ENCODE data around the gene ATG4B. TPM values are rescaled to one million over a fixed set of nuclear protein-coding genes. Genes with fewer than 3 reads are reported as not detected.
A peak's percentile ranks its signal among the peaks of the same experiment; 100 is the strongest.

Gene ATG4B
- total RNA-seq, 1 donor from 2014 or later: 83.2 TPM

- Mint-ChIP-seq H3K27me3 (ENCODE audit: low read depth, unreplicated experiment) (no peaks in the 10 kb centered on the region), H3K27ac (ENCODE audit: unreplicated experiment) (peak overlapping the region; percentile 89), H3K4me1 (ENCODE audit: low read depth, unreplicated experiment) (peaks cover 36% of the 10 kb centered on the region), H3K4me3 (ENCODE audit: unreplicated experiment) (peak overlapping the region; percentile 97), H3K9me3 (ENCODE audit: unreplicated experiment) (no peaks in the 10 kb centered on the region), H3K36me3 (ENCODE audit: low read depth, unreplicated experiment) (peaks cover 19% of the 10 kb centered on the region)
- no peak overlapping the region for H3K4me3 ChIP-seq (ENCODE audit: insufficient read depth, low read depth, low read length)
- no peak for DNase-seq (ENCODE audit: low read depth)
- H3K9me3 ChIP-seq (ENCODE audit: insufficient read depth, low read depth, low read length): no peaks in the 10 kb centered on the region
- no peaks in the 10 kb centered on the region for H3K36me3 ChIP-seq (ENCODE audit: insufficient read depth, low read length)
- peaks cover 8% of the 10 kb centered on the region for H3K4me1 ChIP-seq (ENCODE audit: insufficient read depth, low read length)
- FAIRE-seq: no peak
- no peak overlapping the region for H3K27ac ChIP-seq (ENCODE audit: low read depth, low read length)
- TF ChIP-seq EZH2 (IDR thresholded peaks at IDR 0.05; ENCODE audit: insufficient read depth, low read length): no peak
- TF ChIP-seq CTCF (IDR thresholded peaks at IDR 0.05; ENCODE audit: insufficient read depth, low read depth, low read length): no peak
- peaks cover 90% of the 10 kb centered on the region for H3K79me2 ChIP-seq (ENCODE audit: insufficient read depth, low read length)
- no peak overlapping the region for H2AFZ ChIP-seq (ENCODE audit: low read depth, low read length)
- H4K20me1 ChIP-seq (ENCODE audit: insufficient read depth, low read length): peaks cover 72% of the 10 kb centered on the region
- H3K4me2 ChIP-seq (ENCODE audit: low read length): peak overlapping the region; percentile 87
- H3K9ac ChIP-seq (ENCODE audit: low read length): no peak overlapping the region
- H3K27me3 ChIP-seq (ENCODE audit: insufficient read depth, low read length): no peaks in the 10 kb centered on the region
Measured at GRCh38 chr2:241638940-241639339, 1.4 kb downstream of the ATG4B start.

GRCh38 chr2:241639385-241639784, 1.9 kb downstream of the ATG4B start:
- peaks cover 20% of the 10 kb centered on the region for H3K36me3 Mint-ChIP-seq (ENCODE audit: low read depth, unreplicated experiment)
- H3K4me3 ChIP-seq (ENCODE audit: insufficient read depth, low read depth, low read length): no peak overlapping the region

More at GRCh38 chr2:241639385-241639784, 1.9 kb downstream of the ATG4B start:
- peak overlapping the region; percentile 78 for H3K4me3 Mint-ChIP-seq (ENCODE audit: unreplicated experiment)
- no peaks in the 10 kb centered on the region for H3K9me3 ChIP-seq (ENCODE audit: insufficient read depth, low read depth, low read length)
- no peaks in the 10 kb centered on the region for H3K9me3 Mint-ChIP-seq (ENCODE audit: unreplicated experiment)
- DNase-seq (ENCODE audit: low read depth) (no peak), FAIRE-seq (no peak)
- peaks cover 8% of the 10 kb centered on the region for H3K4me1 ChIP-seq (ENCODE audit: insufficient read depth, low read length)
- no peaks in the 10 kb centered on the region for H3K36me3 ChIP-seq (ENCODE audit: insufficient read depth, low read length)
- no peak overlapping the region for H2AFZ ChIP-seq (ENCODE audit: low read depth, low read length)
- peak overlapping the region; percentile 87 for H3K4me2 ChIP-seq (ENCODE audit: low read length)
- peaks cover 36% of the 10 kb centered on the region for H3K4me1 Mint-ChIP-seq (ENCODE audit: low read depth, unreplicated experiment)
- TF ChIP-seq CTCF (IDR thresholded peaks at IDR 0.05; ENCODE audit: insufficient read depth, low read depth, low read length) (no peak), EZH2 (IDR thresholded peaks at IDR 0.05; ENCODE audit: insufficient read depth, low read length) (no peak)
- H3K27me3 ChIP-seq (ENCODE audit: insufficient read depth, low read length): no peaks in the 10 kb centered on the region
- peak overlapping the region; percentile 53 for H3K27ac Mint-ChIP-seq (ENCODE audit: unreplicated experiment)
- H3K27me3 Mint-ChIP-seq (ENCODE audit: low read depth, unreplicated experiment): no peaks in the 10 kb centered on the region
- peaks cover 72% of the 10 kb centered on the region for H4K20me1 ChIP-seq (ENCODE audit: insufficient read depth, low read length)
- no peak overlapping the region for H3K27ac ChIP-seq (ENCODE audit: low read depth, low read length)
- H3K9ac ChIP-seq (ENCODE audit: low read length): no peak overlapping the region
- peaks cover 90% of the 10 kb centered on the region for H3K79me2 ChIP-seq (ENCODE audit: insufficient read depth, low read length)
